ENCODE data around the gene WWOX. TPM values are rescaled to one million over a fixed set of nuclear protein-coding genes. Genes with fewer than 3 reads are reported as not detected.

Gene WWOX
- total and polyA plus RNA-seq, 2 donors (not counting 3 experiments of a cell fraction or from before 2014, with no cell fraction given), result 6.2 to 12.5 TPM

GRCh38 chr16:78307824-78308528 lies 208.5 kb downstream of the WWOX start:
- H3K9ac ChIP-seq (replicated peaks; ENCODE audit: extremely low read depth, insufficient read depth, low read length), result no peak overlapping the region
- intact Hi-C loops (cut with micrococcal nuclease) (no loop called here), dilution Hi-C loops (cut with MboI; ENCODE audit: extremely low pct_ligation_motif_present, low sequenced_read_pairs) (no loop called here)
- FAIRE-seq (no peak), DNase-seq (ENCODE audit: low read depth, low spot score) (no peak)
- no TSS peak for BruUV-seq (replicated peaks)
- no peak overlapping the region for H3K4me3 ChIP-seq (replicated peaks in 1 of 3; ENCODE audit: insufficient read depth in 1 of 3, low read depth in 1 of 3, low read length in 3 of 3)
- H3K4me2 ChIP-seq (ENCODE audit: insufficient read depth, low read length), result no peak overlapping the region
- H3K9me1 ChIP-seq (replicated peaks; ENCODE audit: control insufficient read depth, extremely low read depth, insufficient read depth, low read length), result no peaks in the 10 kb centered on the region
- H3K9me3 ChIP-seq (replicated peaks; ENCODE audit: control insufficient read depth, insufficient read depth, low read length), result peaks cover 4% of the 10 kb centered on the region
- no peaks in the 10 kb centered on the region for H4K20me1 ChIP-seq (replicated peaks; ENCODE audit: control insufficient read depth, extremely low read depth, insufficient read depth, low read length)
- ChIA-PET CTCF (no interaction called here), POLR2A (no interaction called here)
- H3K27me3 ChIP-seq (ENCODE audit: control insufficient read depth in 2 of 2, insufficient read depth in 2 of 2, low read length in 2 of 2), result no peaks in the 10 kb centered on the region
- H2AFZ ChIP-seq (ENCODE audit: low read depth, low read length), result no peak overlapping the region
- H3K79me2 ChIP-seq (ENCODE audit: control insufficient read depth, insufficient read depth, low read length), result no peaks in the 10 kb centered on the region
- no peaks in the 10 kb centered on the region for H3K36me3 ChIP-seq (ENCODE audit: control insufficient read depth in 2 of 2, extremely low read depth in 1 of 2, insufficient read depth in 2 of 2, low read length in 2 of 2)
- no peak overlapping the region for H3K27ac ChIP-seq (ENCODE audit: insufficient read depth, low read depth, low read length)
- H3K4me1 ChIP-seq (ENCODE audit: control insufficient read depth, extremely low read depth, insufficient read depth, low read length), result no peaks in the 10 kb centered on the region
- TF ChIP-seq GATA2 (IDR thresholded peaks at IDR 0.05; ENCODE audit: insufficient read depth, insufficient read length, low read depth, low read length) (no peak), EZH2 (IDR thresholded peaks at IDR 0.05; ENCODE audit: borderline replicate concordance, low read depth, low read length, severe bottlenecking) (no peak)

GRCh38 chr16:78309763-78310162 lies 210.3 kb downstream of the WWOX start:
- CTCF ChIA-PET, result no interaction called here
- no peaks in the 10 kb centered on the region for H3K79me2 ChIP-seq (ENCODE audit: control insufficient read depth, insufficient read depth, low read length)
- dilution Hi-C loops (cut with MboI; ENCODE audit: extremely low pct_ligation_motif_present, low sequenced_read_pairs) (no loop called here), intact Hi-C loops (cut with micrococcal nuclease) (no loop called here)
- H3K9me1 ChIP-seq (replicated peaks; ENCODE audit: control insufficient read depth, extremely low read depth, insufficient read depth, low read length), result no peaks in the 10 kb centered on the region
- H3K4me1 ChIP-seq (ENCODE audit: control insufficient read depth, extremely low read depth, insufficient read depth, low read length), result no peaks in the 10 kb centered on the region
- BruUV-seq (replicated peaks), result no TSS peak
- H3K9ac ChIP-seq (replicated peaks; ENCODE audit: extremely low read depth, insufficient read depth, low read length), result no peak overlapping the region
- no peaks in the 10 kb centered on the region for H4K20me1 ChIP-seq (replicated peaks; ENCODE audit: control insufficient read depth, extremely low read depth, insufficient read depth, low read length)
- no peaks in the 10 kb centered on the region for H3K36me3 ChIP-seq (ENCODE audit: control insufficient read depth in 2 of 2, extremely low read depth in 1 of 2, insufficient read depth in 2 of 2, low read length in 2 of 2)
- H3K27ac ChIP-seq (ENCODE audit: insufficient read depth, low read depth, low read length), result no peak overlapping the region
- no peaks in the 10 kb centered on the region for H3K27me3 ChIP-seq (ENCODE audit: control insufficient read depth in 2 of 2, insufficient read depth in 2 of 2, low read length in 2 of 2)
- TF ChIP-seq FOS (IDR thresholded peaks at IDR 0.05; ENCODE audit: borderline replicate concordance, insufficient read depth, low read length) (no peak), MAX (IDR thresholded peaks at IDR 0.05; ENCODE audit: insufficient read depth, insufficient read length) (no peak), MYC (IDR thresholded peaks at IDR 0.05; ENCODE audit: low read depth, low read length) (no peak), JUN (IDR thresholded peaks at IDR 0.05; ENCODE audit: borderline replicate concordance, insufficient read depth, insufficient read length, low read depth) (no peak), POLR2A (IDR thresholded peaks at IDR 0.05; ENCODE audit: low read depth, low read length) (no peak), CTCF (IDR thresholded peaks at IDR 0.05; ENCODE audit: extremely low read depth in 1 of 2, insufficient read depth in 1 of 2, low read depth in 1 of 2, low read length in 2 of 2) (no peak), GATA2 (IDR thresholded peaks at IDR 0.05; ENCODE audit: insufficient read depth, insufficient read length, low read depth, low read length) (no peak), POLR2AphosphoS5 (IDR thresholded peaks at IDR 0.05; ENCODE audit: insufficient read depth, low read depth, low read length) (no peak), EZH2 (IDR thresholded peaks at IDR 0.05; ENCODE audit: borderline replicate concordance, low read depth, low read length, severe bottlenecking) (no peak)
- no peak overlapping the region for H3K4me3 ChIP-seq (replicated peaks in 1 of 3; ENCODE audit: insufficient read depth in 1 of 3, low read depth in 1 of 3, low read length in 3 of 3)
- DNase-seq (ENCODE audit: low read depth, low spot score) (no peak), FAIRE-seq (no peak)
- no peak overlapping the region for H3K4me2 ChIP-seq (ENCODE audit: insufficient read depth, low read length)
- no peak overlapping the region for H2AFZ ChIP-seq (ENCODE audit: low read depth, low read length)
- H3K9me3 ChIP-seq (replicated peaks; ENCODE audit: control insufficient read depth, insufficient read depth, low read length), result peaks cover 4% of the 10 kb centered on the region
- POLR2A ChIA-PET, result no interaction called here
